GM12801 (cell line): ENCODE measurements around the gene GALK2.

ENCODE experiments used
- CTCF ChIP-seq: IDR thresholded peaks from one replicate; pipeline ENCODE4 v1.5.1; 2011; ENCODE audit warnings: control low read depth; ENCODE audit not compliant: insufficient read length; ENCODE audit errors: extremely low read depth

The GALK2 gene

GRCh38 chr15:49168016-49168415, 2.0 kb upstream of the GALK2 start:
- no peak for TF ChIP-seq CTCF

- TF ChIP-seq CTCF, result no peak
These were observed 1.7 kb downstream of the GALK2 start for GRCh38 chr15:49171790-49172189.

DNA sequence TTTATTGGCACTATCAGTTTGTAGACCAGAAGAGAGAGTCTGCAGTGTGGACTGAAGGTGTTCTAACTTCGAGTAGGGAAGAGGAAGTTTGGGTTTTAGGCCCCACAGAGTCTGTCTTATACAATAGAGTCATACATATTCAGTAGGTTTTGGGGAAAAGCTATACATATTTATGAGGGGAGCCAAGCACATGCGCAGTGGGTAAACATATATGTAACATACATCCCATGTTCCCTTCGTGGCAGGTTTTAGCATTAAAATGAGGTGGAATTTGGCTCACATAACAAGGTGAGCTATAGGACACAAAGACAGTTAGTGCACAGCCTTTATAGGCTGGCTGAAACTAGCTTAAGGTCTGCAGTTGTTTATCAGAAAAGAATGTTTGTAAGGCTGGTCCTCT, 4.9 kb downstream of the GALK2 start:
- TF ChIP-seq CTCF, result no peak

- no peak for TF ChIP-seq CTCF
These were observed 8.4 kb downstream of the GALK2 start for GRCh38 chr15:49178497-49178896.

DNA sequence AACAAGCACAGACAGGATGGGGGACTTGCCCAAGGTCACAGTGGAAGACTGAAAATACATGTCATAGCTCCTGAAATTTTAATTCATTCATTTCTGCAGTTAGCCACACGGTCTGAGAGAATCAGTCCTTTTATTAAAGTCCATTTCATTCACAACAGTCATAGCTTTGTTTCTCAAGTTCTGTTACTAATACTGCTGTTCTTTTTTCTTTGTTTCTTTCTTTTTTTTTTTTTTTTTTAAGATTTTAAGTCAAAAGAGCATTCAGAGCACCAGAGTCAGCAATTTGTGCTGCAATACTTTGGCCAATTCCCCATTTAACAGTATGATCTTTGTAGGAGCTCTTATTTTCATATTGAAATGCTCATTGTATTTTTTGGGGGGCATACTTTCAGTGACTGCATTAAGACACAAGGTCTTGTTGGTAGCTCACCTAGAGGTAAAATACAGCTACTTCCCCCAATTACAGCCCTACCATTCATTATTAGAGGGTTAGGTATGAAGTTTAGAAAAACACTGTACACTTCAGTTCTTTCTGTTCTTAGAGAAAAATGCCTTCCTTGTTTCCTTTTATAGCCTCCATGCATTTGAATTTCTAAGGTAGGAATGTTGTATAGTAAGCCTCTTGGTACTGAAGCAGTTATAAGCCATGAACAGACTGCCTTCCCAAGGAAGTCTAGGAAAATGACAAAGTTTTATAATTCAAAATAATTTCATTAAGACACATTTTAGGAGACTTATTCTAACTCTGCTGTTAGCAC, 9.6 kb downstream of the GALK2 start:
- TF ChIP-seq CTCF, result no peak

DNA sequence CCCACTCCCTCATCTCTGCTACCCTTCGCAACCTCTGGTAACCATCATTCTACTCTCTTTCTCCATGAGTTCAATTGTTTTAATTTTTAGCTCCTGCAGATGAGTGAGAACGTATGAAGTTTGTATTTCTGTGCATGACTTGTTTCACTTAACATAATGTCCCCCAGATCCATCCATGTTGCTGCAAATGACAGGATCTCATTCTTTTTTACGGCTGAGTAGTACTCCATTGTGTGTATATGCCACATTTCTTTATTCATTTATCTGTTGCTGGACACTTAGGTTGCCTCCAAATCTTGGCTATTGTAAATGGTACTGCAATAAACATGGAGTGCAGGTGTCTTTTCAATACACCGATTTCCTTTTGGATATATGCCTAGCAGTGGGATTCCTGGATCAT, 12.1 kb downstream of the GALK2 start:
- TF ChIP-seq CTCF, result no peak

DNA sequence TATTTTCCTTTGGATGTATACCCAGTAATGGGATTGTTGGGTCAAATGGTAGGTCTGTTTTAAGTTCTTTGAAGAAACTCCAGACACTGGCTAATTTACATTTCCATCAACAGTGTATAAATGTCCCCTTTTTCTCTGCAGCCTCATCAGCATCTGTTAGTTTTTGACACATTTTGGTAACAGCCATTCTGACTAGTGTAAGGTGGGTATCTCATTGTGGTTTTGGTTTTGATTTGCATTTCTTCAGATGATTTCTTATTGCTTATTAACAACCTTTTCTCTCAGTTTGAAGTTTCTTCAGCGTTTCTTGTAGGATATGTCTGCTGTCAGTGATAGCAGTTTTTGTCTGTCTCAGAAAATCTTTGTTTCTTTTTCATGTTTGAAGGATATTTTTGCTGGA, 15.4 kb downstream of the GALK2 start:
- no peak for TF ChIP-seq CTCF
